GM19463 (cell line): ENCODE results near the gene LHX6.

Experiments used
- ATAC-seq: cut with Tn5 transposase; IDR thresholded peaks from one replicate; pipeline ENCODE4 v1.9.1; 2021; ENCODE audit warnings: mild to moderate bottlenecking, moderate library complexity; ENCODE audit not compliant: unreplicated experiment

LHX6 gene

GRCh38 chr9:122236681-122237080, 7.9 kb upstream of the LHX6 start:
- ATAC-seq: no peak

- no peak for ATAC-seq
These were observed 5.4 kb upstream of the LHX6 start for GRCh38 chr9:122234022-122234748.

- ATAC-seq: no peak
These were observed 4.1 kb upstream of the LHX6 start for GRCh38 chr9:122232796-122233306.

GRCh38 chr9:122229485-122229837, 704 bp upstream of the LHX6 start:
- no peak for ATAC-seq

GRCh38 chr9:122228191-122228567, 578 bp downstream of the LHX6 start:
- no peak for ATAC-seq

- no peak for ATAC-seq
These were observed 1.2 kb downstream of the LHX6 start for GRCh38 chr9:122227575-122227900.

GRCh38 chr9:122226758-122227574, 1.8 kb downstream of the LHX6 start:
- ATAC-seq: no peak

GRCh38 chr9:122226142-122226757, 2.5 kb downstream of the LHX6 start:
- no peak for ATAC-seq

- no peak for ATAC-seq
These were observed 3.2 kb downstream of the LHX6 start for GRCh38 chr9:122225312-122226141.

- no peak for ATAC-seq
These were observed 5.3 kb downstream of the LHX6 start for GRCh38 chr9:122223435-122223834.

- ATAC-seq: no peak
These were observed 6.0 kb downstream of the LHX6 start for GRCh38 chr9:122222791-122223190.

- no peak for ATAC-seq
These were observed 7.5 kb downstream of the LHX6 start for GRCh38 chr9:122221183-122221811.

GRCh38 chr9:122220673-122221182, 8.0 kb downstream of the LHX6 start:
- no peak for ATAC-seq

GRCh38 chr9:122219856-122220672, 8.7 kb downstream of the LHX6 start:
- no peak for ATAC-seq

GRCh38 chr9:122218935-122219855, 9.6 kb downstream of the LHX6 start:
- ATAC-seq: no peak

- no peak for ATAC-seq
These were observed 10.5 kb downstream of the LHX6 start for GRCh38 chr9:122218071-122218934.

- no peak for ATAC-seq
These were observed 11.1 kb downstream of the LHX6 start for GRCh38 chr9:122217640-122218039.
